Stimulated activated CD4-positive, alpha-beta T cell treated with anti-CD3 and anti-CD28 coated beads, Interleukin-4, amount 100 ng/mL, for 48 hours (primary cell): Measurements from ENCODE around the gene MED12L.

Experiments
- DNase-seq, 2 donors: peaks; one replicate each; pipeline ENCODE4 v3.0.0-alpha.2; 2020; ENCODE audit warnings: low read depth in 2 of 2

MED12L gene

DNA sequence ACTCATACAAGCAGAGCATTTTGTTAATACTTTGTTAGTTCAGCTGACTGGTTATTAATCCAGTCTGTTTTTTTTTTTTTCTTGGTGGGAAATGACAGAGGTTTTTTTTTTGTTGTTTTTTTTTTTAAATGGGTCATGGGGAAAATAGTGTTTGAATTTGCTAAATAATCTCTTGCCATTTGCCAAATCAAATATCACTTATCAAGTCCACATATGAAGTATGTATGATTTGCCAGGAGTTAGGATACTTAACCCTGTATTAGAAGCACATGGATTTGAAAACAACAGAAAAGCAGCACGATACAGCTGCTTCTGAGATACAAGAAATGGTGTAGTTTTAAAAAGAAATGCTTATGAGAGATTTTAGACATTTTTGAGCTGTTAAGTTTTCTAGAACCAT is 171.3 kb downstream of the MED12L start:
- DNase-seq: no peak

- DNase-seq: no peak
These were observed 174.2 kb downstream of the MED12L start for GRCh38 chr3:151259664-151260063.

DNA sequence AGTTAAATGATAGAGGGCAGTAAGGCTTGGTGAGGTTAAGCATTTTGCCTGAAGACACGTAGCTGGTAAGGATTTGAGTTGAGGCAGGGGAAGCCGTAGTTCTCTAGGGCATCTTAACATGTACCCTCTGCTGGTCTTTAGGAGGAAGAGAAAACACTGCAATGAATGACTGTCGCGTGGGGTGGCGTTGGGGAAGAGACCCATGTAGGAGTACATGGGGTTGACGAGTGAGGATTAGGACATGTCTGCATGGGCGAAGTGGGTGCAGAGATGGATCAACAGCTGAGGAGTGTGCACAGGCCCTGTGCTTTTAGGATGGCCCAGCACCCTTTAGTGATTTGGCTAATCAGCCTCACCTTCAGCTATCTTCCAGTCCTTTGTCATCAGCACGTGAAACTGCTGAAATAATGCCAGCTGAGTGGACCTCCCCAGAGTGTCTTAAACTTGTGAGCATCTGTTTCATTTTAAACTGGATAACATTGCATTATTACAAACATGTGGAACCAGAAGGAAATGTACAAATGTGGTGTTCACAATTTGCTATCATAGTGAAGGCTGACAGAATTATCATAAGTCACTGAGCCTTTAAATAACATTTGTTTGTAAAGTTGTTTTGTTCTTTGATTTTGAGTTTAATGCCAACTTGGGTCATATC is 177.5 kb downstream of the MED12L start:
- DNase-seq: no peak

DNA sequence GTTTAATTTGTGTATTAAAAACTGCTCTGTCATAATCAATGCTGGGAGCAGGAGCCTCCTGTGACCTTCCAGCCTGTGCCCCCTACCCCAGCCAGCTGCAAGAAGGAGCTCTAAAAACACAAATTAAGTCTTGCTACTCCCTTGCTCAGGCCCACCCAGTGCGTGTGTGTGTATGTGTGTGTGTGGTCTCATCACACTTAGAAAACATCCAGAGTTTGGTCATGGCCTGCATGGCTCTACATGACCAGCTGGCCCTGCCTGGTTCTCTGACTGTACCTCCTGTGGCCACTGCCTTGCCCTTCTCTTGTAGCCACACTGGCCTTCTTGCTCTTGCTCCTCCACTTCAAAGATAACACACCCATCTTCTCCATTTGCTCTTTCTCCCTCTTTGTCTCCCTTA is 179.1 kb downstream of the MED12L start:
- DNase-seq: no peak

- no peak for DNase-seq
These were observed 179.7 kb downstream of the MED12L start for GRCh38 chr3:151265166-151265565.

DNA sequence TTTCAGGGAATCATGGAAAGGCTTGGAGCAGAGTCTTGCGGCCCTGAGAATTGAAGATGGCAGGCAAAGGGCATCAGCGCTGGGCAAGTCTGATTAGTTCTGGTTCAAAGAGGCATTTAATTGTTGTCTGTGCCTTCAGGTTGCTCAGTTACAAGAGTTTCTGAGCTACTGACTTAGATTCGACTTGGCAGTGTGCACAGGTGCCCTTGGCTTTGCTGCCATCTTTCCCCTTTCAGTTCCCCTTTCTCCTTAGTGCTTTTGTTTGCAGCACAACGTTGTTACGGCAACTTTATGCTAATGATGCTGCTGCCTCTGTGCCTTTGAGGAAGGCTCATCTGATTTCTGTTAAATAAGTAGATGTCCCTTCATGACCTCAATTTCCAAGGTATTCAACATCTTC is 180.4 kb downstream of the MED12L start:
- no peak for DNase-seq

DNA sequence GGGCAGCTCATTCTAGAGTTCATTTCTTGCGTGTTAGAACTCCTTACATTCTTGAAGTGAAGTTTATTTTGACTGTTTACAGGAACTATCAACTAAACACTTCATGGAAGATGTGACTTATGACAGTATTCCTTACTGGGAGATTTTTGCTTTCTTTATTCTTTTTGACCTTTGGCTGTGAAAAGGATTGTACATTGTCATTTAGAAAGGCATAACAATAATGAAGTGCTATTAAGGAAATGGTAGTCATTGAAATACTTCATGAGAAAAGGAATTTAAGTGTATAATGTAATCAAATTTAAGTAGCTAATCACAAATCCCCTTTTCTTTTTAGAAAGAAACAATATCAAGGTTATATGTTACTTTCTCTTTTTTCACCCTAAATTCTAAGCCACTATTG is 181.6 kb downstream of the MED12L start:
- DNase-seq: no peak

DNA sequence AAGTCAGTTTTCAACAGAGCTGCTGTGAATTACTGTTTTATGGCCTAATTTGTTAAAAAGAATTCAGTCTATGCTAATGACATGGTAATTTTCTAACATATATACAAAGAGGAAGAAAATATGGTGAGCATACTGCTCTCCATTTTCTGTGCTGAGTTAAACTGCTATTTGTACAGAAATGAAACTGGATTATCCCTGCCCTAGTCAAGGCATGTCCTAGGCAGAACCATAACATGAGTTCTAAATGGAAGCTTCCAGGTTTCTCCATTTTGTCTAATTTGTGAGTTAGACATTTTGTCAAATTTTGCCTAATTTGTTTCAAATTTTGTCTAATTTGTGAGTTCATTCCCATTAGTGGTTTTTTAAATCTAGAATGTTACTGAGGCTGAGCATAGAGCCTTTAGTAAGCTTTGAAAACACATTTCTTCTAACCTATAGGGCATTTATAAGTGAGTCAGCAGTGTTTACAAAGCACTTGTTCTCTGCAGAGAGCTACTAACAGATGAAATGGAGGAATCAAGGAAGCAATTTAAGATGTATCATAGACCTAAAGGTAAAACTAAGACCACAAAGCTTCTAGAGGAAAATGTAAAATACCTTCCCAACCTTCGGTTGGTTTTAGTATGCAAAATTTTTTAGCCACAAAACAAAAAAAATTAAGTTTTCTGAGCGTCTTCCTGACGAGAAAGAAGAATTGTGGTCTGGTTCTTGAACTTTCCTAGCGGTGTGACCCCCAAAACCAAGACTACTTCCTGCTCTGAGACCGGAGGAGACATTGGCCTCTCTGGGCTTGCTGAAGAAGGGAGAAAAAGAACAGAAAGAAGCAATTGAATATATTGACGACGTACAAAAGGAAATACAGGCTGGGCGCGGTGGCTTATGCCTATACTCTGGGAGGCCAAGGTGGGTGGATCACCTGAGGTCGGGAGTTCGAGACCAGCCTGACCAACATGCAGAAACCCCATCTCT is 183.1 kb downstream of the MED12L start:
- DNase-seq: peak in 1 of 2 donors; percentile 13

GRCh38 chr3:151269631-151270030 is 184.2 kb downstream of the MED12L start:
- no peak for DNase-seq

GRCh38 chr3:151275091-151275490 is 189.6 kb downstream of the MED12L start:
- DNase-seq: no peak

DNA sequence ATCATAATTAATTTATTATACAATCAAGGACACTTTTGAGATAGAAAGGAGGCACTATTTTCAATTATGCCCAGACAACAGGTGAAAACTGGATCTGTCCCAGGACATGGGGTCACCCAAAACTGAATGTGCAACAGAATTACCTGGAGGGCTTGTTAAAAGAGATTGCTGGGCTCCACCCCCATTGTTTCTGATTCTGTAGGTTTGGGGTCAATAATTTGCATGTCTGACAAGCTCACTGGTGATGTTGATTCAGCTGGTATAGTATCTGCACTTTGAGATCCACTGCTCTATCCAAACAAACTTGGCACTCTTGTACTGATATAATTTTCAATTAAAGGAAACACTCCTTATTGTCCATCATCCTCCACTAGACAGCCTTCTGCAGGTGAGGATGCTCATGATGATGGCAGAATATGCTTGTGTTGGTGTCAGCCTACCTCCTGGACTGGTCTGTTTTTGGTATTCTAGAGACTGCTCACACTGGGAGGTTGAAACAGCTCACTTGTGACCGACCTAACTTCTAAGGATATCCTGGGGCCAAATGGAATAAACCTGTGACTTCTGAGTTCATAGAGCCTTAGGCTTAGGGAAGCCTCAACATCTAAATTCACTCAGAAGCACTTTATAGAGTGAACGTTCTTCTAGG is 190.7 kb downstream of the MED12L start:
- no peak for DNase-seq

- DNase-seq: no peak
These were observed 191.2 kb downstream of the MED12L start for GRCh38 chr3:151276687-151277042.

DNA sequence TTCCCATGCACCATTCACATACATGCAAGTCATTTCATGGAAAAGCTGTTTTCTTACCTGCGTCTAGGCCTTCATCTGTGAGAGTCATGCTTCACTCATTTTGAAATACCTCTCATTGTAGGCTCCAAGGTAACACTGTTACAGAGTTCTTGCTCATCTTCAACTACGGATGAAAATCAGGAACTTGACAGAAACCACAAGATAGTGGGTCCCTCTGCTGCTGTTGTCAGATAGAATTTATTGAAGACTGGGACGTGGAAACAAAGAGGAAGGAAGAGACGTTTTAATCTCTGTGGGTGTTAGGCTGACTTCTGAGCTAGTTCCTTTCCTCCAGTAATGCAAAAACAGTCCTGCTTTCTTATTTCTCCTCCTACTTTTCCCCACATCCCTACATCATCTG is 192.8 kb downstream of the MED12L start, which contains the start of gene P2RY14:
TSS of gene P2RY14 (minus strand) at position 313 of the 400 bp plus-strand sequence. CDS start 64,226 bp downstream, outside the sequence.
- DNase-seq: no peak

- no peak for DNase-seq
These were observed 196.3 kb downstream of the MED12L start for GRCh38 chr3:151281671-151282324.

DNA sequence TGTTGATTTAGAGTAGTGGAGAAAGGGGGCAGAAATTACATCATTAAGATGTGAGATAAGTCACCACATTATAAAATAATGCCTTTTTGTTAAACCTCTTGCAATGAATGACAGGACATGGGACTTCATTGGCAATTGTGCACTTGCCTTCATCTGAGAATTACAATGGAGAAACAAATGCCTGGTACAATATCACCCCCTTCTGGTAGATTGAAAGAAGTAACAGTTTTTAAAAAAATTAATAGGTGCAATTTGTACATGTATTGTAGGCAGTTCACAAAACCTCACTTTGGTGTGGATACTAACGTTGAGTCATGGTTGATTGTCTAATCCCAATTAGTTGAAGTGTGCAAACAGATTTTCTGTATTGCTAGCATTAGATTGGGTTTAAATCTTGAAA is 197.5 kb downstream of the MED12L start:
- no peak for DNase-seq

DNA sequence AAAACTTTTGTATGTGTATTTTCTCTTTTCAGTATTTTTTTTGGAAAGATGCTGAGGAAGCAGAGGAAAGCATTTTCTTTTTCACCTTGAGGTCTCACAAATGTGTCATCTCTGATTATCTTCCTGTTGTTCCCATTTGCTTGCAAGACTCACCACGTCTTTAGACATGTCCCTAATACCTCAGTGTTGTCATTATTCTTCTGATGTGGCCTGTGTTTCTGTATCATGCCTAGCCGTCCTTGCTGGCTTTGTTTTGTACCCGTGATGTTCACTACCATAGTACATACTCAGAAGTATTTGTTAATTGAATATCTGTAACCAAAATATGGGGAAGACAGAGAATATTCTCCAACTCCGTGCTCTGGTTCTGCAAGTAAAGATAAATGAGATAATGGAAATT is 197.9 kb downstream of the MED12L start:
- no peak for DNase-seq

- no peak for DNase-seq
These were observed 198.5 kb downstream of the MED12L start for GRCh38 chr3:151283907-151284461.

GRCh38 chr3:151285940-151286339 is 200.5 kb downstream of the MED12L start:
- DNase-seq: no peak

- no peak for DNase-seq
These were observed 204.0 kb downstream of the MED12L start for GRCh38 chr3:151289445-151289844.

GRCh38 chr3:151290673-151291072 is 205.2 kb downstream of the MED12L start:
- DNase-seq: no peak

DNA sequence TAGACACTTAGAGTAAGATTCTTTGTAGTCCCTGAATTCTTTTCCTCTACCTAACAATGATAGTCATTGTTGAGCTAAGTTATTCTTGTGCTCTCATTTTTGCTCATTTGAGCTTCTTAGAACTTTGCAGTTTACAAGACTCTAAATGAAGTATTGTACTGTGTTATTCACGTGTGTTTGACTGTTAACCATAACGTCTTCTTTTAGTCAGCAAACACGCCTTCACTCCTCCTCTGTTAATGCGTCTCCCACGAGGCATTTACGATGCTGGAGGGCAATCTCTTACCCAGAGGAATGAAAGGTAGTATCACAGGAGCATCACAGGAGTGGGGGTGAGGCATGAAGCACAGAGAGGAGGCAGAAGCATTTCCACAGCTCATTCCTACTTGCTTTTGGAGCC is 207.7 kb downstream of the MED12L start:
- no peak for DNase-seq

GRCh38 chr3:151296226-151296625 is 210.8 kb downstream of the MED12L start:
- DNase-seq: no peak
